ENCODE results near the gene SPOP.

The SPOP gene

DNA sequence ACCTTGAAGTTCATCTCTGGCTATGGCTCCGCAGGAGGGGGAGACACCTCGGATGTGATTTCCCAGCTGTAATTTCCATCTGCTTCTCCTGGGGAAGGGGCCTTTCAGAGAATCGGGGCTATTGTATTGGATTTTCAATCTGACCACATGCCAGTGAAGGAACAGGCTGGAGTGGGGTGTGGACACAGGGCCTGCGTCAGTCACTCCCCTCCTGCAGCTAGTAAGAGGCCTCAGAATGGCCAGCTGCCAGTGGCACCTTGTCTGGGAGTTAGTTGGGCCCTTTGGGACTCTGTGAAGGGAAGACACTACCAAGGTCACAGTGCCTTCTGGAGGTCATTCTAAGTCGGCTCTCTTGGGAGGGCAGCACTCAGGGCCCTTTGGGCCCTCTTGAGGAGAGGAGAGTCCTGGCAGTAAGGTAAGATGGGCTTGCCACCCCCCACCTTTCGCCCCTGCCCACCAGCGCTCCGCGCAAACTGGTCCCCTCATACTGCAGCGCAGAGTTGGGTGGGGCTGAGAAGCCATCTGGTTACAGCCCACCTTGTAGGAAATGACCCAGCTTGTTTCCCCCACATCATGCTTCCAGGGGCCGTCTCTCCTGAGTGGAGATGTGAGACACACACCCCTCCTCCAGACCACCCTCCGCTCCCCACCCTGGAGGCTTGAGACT lies 96.8 kb downstream of the SPOP start:
- no peak overlapping the region for H3K4me3 ChIP-seq (ENCODE audit: control insufficient read depth, low read depth, low read length)
- TF ChIP-seq, protein P1, sequence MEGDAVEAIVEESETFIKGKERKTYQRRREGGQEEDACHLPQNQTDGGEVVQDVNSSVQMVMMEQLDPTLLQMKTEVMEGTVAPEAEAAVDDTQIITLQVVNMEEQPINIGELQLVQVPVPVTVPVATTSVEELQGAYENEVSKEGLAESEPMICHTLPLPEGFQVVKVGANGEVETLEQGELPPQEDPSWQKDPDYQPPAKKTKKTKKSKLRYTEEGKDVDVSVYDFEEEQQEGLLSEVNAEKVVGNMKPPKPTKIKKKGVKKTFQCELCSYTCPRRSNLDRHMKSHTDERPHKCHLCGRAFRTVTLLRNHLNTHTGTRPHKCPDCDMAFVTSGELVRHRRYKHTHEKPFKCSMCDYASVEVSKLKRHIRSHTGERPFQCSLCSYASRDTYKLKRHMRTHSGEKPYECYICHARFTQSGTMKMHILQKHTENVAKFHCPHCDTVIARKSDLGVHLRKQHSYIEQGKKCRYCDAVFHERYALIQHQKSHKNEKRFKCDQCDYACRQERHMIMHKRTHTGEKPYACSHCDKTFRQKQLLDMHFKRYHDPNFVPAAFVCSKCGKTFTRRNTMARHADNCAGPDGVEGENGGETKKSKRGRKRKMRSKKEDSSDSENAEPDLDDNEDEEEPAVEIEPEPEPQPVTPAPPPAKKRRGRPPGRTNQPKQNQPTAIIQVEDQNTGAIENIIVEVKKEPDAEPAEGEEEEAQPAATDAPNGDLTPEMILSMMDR (IDR thresholded peaks at IDR 0.05; ENCODE audit: control insufficient read depth, insufficient read depth, low read depth, low read length, missing control alignments), result no peak
- no peak for DNase-seq (ENCODE audit: low read depth)

DNA sequence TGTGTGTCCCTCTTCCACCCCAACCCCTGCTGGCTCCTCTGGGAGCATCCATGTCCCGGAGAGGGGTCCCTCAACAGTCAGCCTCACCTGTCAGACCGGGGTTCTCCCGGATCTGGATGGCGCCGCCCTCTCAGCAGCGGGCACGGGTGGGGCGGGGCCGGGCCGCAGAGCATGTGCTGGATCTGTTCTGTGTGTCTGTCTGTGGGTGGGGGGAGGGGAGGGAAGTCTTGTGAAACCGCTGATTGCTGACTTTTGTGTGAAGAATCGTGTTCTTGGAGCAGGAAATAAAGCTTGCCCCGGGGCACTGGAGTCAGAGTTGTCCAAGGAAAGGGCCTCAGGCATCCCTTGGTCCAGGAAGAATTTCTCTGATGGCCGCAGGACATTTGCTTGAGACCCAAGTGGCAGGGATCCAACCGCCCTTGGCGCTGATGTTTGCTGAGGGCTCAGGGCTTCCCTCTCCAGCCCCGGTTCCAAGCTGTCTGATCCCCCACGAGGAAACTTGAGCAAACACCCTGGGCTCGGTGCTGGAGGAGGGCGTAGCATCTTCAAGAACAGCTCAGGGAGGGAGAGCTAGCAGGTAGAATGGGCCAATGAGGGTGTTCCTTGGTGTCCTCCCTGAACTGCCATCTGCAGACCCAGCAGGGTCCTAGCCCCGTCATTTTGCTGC lies 97.7 kb downstream of the SPOP start:
- H3K4me3 ChIP-seq (ENCODE audit: control insufficient read depth, low read depth, low read length), result no peak overlapping the region
- TF ChIP-seq, protein P1 (IDR thresholded peaks at IDR 0.05; ENCODE audit: control insufficient read depth, insufficient read depth, low read depth, low read length, missing control alignments), result no peak
- no peak for DNase-seq (ENCODE audit: low read depth)

DNA sequence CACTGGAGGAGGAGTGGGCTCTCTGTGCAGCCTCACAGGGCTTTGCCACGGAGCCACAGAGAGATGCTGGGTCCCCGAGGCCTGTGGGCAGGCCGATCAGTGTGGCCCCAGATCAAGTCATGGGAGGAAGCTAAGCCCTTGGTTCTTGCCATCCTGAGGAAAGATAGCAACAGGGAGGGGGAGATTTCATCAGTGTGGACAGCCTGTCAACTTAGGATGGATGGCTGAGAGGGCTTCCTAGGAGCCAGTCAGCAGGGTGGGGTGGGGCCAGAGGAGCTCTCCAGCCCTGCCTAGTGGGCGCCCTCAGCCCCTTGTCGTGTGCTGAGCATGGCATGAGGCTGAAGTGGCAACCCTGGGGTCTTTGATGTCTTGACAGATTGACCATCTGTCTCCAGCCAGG lies 98.4 kb downstream of the SPOP start:
- H3K4me3 ChIP-seq (ENCODE audit: control insufficient read depth, low read depth, low read length), result no peak overlapping the region
- no peak for DNase-seq (ENCODE audit: low read depth)
- TF ChIP-seq, protein P1 (IDR thresholded peaks at IDR 0.05; ENCODE audit: control insufficient read depth, insufficient read depth, low read depth, low read length, missing control alignments), result no peak

DNA sequence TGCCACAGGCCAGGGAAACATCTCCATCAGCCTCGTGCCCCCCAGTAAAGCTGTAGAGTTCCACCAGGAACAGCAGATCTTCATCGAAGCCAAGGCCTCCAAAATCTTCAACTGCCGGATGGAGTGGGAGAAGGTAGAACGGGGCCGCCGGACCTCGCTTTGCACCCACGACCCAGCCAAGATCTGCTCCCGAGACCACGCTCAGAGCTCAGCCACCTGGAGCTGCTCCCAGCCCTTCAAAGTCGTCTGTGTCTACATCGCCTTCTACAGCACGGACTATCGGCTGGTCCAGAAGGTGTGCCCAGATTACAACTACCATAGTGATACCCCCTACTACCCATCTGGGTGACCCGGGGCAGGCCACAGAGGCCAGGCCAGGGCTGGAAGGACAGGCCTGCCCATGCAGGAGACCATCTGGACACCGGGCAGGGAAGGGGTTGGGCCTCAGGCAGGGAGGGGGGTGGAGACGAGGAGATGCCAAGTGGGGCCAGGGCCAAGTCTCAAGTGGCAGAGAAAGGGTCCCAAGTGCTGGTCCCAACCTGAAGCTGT lies 98.9 kb downstream of the SPOP start:
- H3K4me3 ChIP-seq (ENCODE audit: control insufficient read depth, low read depth, low read length), result no peak overlapping the region
- no peak for DNase-seq (ENCODE audit: low read depth)
- TF ChIP-seq, protein P1 (IDR thresholded peaks at IDR 0.05; ENCODE audit: control insufficient read depth, insufficient read depth, low read depth, low read length, missing control alignments), result no peak

DNA sequence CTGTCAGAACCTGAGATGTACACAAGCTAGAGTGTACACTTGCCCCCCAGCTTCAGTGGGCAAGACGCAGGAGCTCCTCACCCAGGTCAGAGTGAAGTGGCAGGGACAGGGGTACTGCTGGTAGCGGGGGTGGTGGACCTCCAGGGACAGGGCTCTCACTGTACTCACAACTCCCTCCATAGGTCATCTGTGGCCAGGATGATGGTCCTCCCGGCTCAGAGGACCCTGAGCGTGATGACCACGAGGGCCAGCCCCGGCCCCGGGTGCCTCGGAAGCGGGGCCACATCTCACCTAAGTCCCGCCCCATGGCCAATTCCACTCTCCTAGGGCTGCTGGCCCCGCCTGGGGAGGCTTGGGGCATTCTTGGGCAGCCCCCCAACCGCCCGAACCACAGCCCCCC lies 99.5 kb downstream of the SPOP start:
- no peak for DNase-seq (ENCODE audit: low read depth)
- no peak overlapping the region for H3K4me3 ChIP-seq (ENCODE audit: control insufficient read depth, low read depth, low read length)
- TF ChIP-seq, protein P1 (IDR thresholded peaks at IDR 0.05; ENCODE audit: control insufficient read depth, insufficient read depth, low read depth, low read length, missing control alignments), result no peak

DNA sequence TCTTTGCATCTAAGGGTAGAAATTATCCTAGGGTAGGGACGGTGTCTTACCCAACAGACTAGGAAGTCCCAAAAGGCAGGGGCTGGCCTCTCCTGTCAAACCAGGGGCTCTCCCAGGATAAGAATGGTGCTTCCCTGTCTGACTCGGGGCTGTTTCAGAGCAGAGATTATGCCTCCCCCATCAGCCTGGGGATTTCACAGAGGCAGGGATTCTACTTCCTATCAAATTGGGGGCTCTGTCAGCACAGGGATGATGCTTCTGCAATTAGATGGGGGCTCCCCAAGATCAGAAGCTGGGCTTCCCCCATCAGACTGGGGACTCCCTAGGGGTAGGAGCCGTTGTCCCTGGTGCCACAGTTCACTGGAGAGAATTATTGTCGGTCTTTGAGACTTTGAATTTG lies 99.9 kb downstream of the SPOP start:
- TF ChIP-seq, protein P1 (IDR thresholded peaks at IDR 0.05; ENCODE audit: control insufficient read depth, insufficient read depth, low read depth, low read length, missing control alignments), result no peak
- no peak overlapping the region for H3K4me3 ChIP-seq (ENCODE audit: control insufficient read depth, low read depth, low read length)
- DNase-seq (ENCODE audit: low read depth), result no peak
